OCI-LY7 (cell line): ENCODE data around the gene CCNB1. TPM values are rescaled to one million over a fixed set of nuclear protein-coding genes. Genes with fewer than 3 reads are reported as not detected.

Source experiments
- BruUV-seq: library from RNA; stranded (reverse); fragments of 400-500 nt; replicated peaks from 2 replicates; lab custom pipeline; 2021; lab: Mats Ljungman, UMichigan
- CTCF ChIA-PET: fragments of 300-600 bp; sonication (Branson Sonifier 250); formaldehyde crosslinking; loops from one replicate; lab custom pipeline; 2022; ENCODE audit warnings: antibody characterized with exemption; ENCODE audit not compliant: unreplicated experiment; lab: Charles Lee
- POLR2A ChIA-PET: fragments of 300-600 bp; sonication (Branson Sonifier 250); formaldehyde crosslinking; loops from one replicate; lab custom pipeline; 2022; ENCODE audit warnings: antibody characterized with exemption; lab: Charles Lee
- DNase-seq: peaks from one replicate; pipeline ENCODE4 v3.0.0-alpha.2; 2015; ENCODE audit warnings: low spot score
- H2AFZ ChIP-seq: fragments of 200-600 bp; sonication (generic), shearing (Covaris generic); 2 replicates; pipeline ENCODE4 v1.6.1; 2014; ENCODE audit warnings: mild to moderate bottlenecking, antibody characterized with exemption, low read length, moderate library complexity
- H3K27ac ChIP-seq: fragments of 200-600 bp; sonication (generic); 2 replicates; pipeline ENCODE4 v1.5.1; 2014; ENCODE audit warnings: mixed run types, low read depth, mild to moderate bottlenecking, moderate library complexity, low read length, inconsistent platforms; ENCODE audit not compliant: poor library complexity, severe bottlenecking
- H3K36me3 ChIP-seq: fragments of 200-600 bp; sonication (generic); 2 replicates; pipeline ENCODE4 v1.6.1; 2014; ENCODE audit warnings: mild to moderate bottlenecking, antibody characterized with exemption, low read length, moderate library complexity, mixed read lengths; ENCODE audit not compliant: insufficient read depth
- H3K4me1 ChIP-seq: fragments of 200-600 bp; sonication (generic); 2 replicates; pipeline ENCODE4 v1.5.1; 2014; ENCODE audit warnings: mild to moderate bottlenecking, low read length; ENCODE audit not compliant: insufficient read depth, poor library complexity, severe bottlenecking
- H3K4me2 ChIP-seq: fragments of 200-600 bp; sonication (generic); 2 replicates; pipeline ENCODE4 v1.6.1; 2014; ENCODE audit warnings: mild to moderate bottlenecking, low read length
- H3K4me3 ChIP-seq: fragments of 200-600 bp; sonication (generic); 2 replicates; pipeline ENCODE4 v1.5.1; 2014; ENCODE audit warnings: mild to moderate bottlenecking, low read depth, low read length; ENCODE audit not compliant: poor library complexity, severe bottlenecking
- H3K79me2 ChIP-seq: fragments of 200-600 bp; sonication (generic); 2 replicates; pipeline ENCODE4 v1.6.1; 2016; ENCODE audit warnings: low read depth, mild to moderate bottlenecking, low read length, moderate library complexity, mixed read lengths; ENCODE audit not compliant: insufficient read depth
- H3K9me2 ChIP-seq: fragments of 200-600 bp; sonication (generic); 2 replicates; pipeline ENCODE4 v1.6.1; 2016; ENCODE audit warnings: mild to moderate bottlenecking, low read length, mixed read lengths; ENCODE audit not compliant: insufficient read depth
- H3K9me3 ChIP-seq: fragments of 200-600 bp; sonication (generic); 2 replicates; pipeline ENCODE4 v1.6.1; 2014; ENCODE audit warnings: mild to moderate bottlenecking, mixed run types, low read length, mixed read lengths
- H4K20me1 ChIP-seq: fragments of 200-600 bp; sonication (generic); 2 replicates; pipeline ENCODE4 v1.6.1; 2014; ENCODE audit warnings: mild to moderate bottlenecking, antibody characterized with exemption, low read length, moderate library complexity, mixed read lengths; ENCODE audit not compliant: insufficient read depth
- EZH2phosphoT487 ChIP-seq: fragments of 200-600 bp; sonication (generic); IDR thresholded peaks from 2 replicates; pipeline ENCODE4 v1.6.1; 2018; ENCODE audit warnings: low read depth, borderline replicate concordance, mild to moderate bottlenecking, mixed run types, antibody characterized with exemption, low read length, moderate library complexity, mixed read lengths
- intact Hi-C: fragments of 100-400 bp; cut with micrococcal nuclease; formaldehyde crosslinking; loops from one replicate; pipeline ENCODE4 v1.10.0; 2022; ENCODE audit not compliant: unreplicated experiment
- total RNA-seq, 2 experiments: library from RNA; depleted of rRNA in 1 of 2; stranded (reverse); fragments of >200 nt in 1 of 2; shearing (Covaris generic) in 1 of 2; gene quantifications; 2 replicates each; pipeline ENCODE4 v1.2.3, GENCODE V29; 2014 to 2022
- TF ChIP-seq, protein P1 (sequence below): fragments of 200-600 bp; sonication (generic); conservative IDR thresholded peaks from 2 replicates; pipeline ENCODE4 v1.5.1; 2014; ENCODE audit warnings: mild to moderate bottlenecking, antibody characterized with exemption, low read length, moderate library complexity, mixed read lengths

Gene CCNB1
- total RNA-seq, 2 experiments from 2014 or later = 206 to 274 TPM

DNA sequence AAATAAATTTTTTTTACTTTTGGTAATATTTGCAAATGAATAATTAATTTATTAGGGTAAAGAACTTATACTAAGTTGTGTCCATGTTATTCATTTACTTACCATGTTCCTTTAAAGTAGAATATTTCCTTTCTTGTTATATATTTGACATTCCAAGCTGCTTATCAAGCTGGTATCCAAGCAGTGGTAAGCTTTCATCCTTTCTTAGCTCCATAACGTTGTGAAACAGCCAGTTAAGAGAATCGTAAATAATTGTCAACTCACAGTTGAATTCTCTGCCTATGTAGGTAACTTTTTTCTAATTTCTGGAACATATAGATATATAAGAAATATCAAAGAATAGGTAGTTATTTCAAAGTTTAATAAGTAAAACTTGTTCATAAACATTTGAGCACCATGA lies 36.7 kb upstream of the CCNB1 start:
- ChIA-PET POLR2A (no interaction called here), CTCF (interaction anchor here (0.6 kb wide), 1 partner anchor 11 kb away, joined by 3 read pairs; no protein-coding TSS in a partner anchor)
- no peak overlapping the region for H3K4me3 ChIP-seq
- TF ChIP-seq EZH2phosphoT487 = no peak
- TF ChIP-seq, protein P1, sequence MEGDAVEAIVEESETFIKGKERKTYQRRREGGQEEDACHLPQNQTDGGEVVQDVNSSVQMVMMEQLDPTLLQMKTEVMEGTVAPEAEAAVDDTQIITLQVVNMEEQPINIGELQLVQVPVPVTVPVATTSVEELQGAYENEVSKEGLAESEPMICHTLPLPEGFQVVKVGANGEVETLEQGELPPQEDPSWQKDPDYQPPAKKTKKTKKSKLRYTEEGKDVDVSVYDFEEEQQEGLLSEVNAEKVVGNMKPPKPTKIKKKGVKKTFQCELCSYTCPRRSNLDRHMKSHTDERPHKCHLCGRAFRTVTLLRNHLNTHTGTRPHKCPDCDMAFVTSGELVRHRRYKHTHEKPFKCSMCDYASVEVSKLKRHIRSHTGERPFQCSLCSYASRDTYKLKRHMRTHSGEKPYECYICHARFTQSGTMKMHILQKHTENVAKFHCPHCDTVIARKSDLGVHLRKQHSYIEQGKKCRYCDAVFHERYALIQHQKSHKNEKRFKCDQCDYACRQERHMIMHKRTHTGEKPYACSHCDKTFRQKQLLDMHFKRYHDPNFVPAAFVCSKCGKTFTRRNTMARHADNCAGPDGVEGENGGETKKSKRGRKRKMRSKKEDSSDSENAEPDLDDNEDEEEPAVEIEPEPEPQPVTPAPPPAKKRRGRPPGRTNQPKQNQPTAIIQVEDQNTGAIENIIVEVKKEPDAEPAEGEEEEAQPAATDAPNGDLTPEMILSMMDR = no peak
- H2AFZ ChIP-seq = no peak overlapping the region
- no TSS peak for BruUV-seq
- no peak overlapping the region for H3K4me2 ChIP-seq
- no peaks in the 10 kb centered on the region for H3K4me1 ChIP-seq
- no peaks in the 10 kb centered on the region for H4K20me1 ChIP-seq
- intact Hi-C loops = no loop called here
- no peak overlapping the region for H3K27ac ChIP-seq
- no peaks in the 10 kb centered on the region for H3K9me3 ChIP-seq
- H3K79me2 ChIP-seq = no peaks in the 10 kb centered on the region
- no peaks in the 10 kb centered on the region for H3K9me2 ChIP-seq
- H3K36me3 ChIP-seq = peaks cover 52% of the 10 kb centered on the region
- DNase-seq = no peak

- Histone ChIP-seq H3K27ac (no peak overlapping the region), H2AFZ (no peak overlapping the region), H3K4me3 (no peak overlapping the region), H3K4me1 (peaks cover 7% of the 10 kb centered on the region), H3K4me2 (no peak overlapping the region), H3K79me2 (no peaks in the 10 kb centered on the region), H3K9me2 (no peaks in the 10 kb centered on the region), H4K20me1 (no peaks in the 10 kb centered on the region), H3K9me3 (no peaks in the 10 kb centered on the region), H3K36me3 (peaks cover 43% of the 10 kb centered on the region)
- DNase-seq = no peak
- ChIA-PET CTCF (no interaction called here), POLR2A (interaction anchor here (0.7 kb wide), 1 partner anchor 31 kb away, joined by 4 read pairs; no protein-coding TSS in a partner anchor)
- TF ChIP-seq, protein P1 = no peak
- TF ChIP-seq EZH2phosphoT487 = no peak
- intact Hi-C loops = no loop called here
- no TSS peak for BruUV-seq
Observed at GRCh38 chr5:69131304-69131703, 35.6 kb upstream of the CCNB1 start.

GRCh38 chr5:69134126-69134525 lies 32.8 kb upstream of the CCNB1 start:
- intact Hi-C loops = no loop called here
- no peak overlapping the region for H3K4me2 ChIP-seq
- H4K20me1 ChIP-seq = no peaks in the 10 kb centered on the region
- H3K4me3 ChIP-seq = no peak overlapping the region
- H3K9me3 ChIP-seq = no peaks in the 10 kb centered on the region
- BruUV-seq = no TSS peak
- POLR2A ChIA-PET = interaction anchor here (0.6 to 0.9 kb wide), 2 partner anchors 56 to 156 kb away, joined by 3 to 4 read pairs; no protein-coding TSS in a partner anchor
- H3K27ac ChIP-seq = no peak overlapping the region
- H3K9me2 ChIP-seq = no peaks in the 10 kb centered on the region
- H2AFZ ChIP-seq = no peak overlapping the region
- no peaks in the 10 kb centered on the region for H3K79me2 ChIP-seq
- peaks cover 22% of the 10 kb centered on the region for H3K36me3 ChIP-seq
- DNase-seq = no peak
- H3K4me1 ChIP-seq = peaks cover 10% of the 10 kb centered on the region
- no peak for TF ChIP-seq EZH2phosphoT487
- CTCF ChIA-PET = interaction anchor here (0.6 kb wide), 1 partner anchor 1502 kb away, joined by 4 read pairs; no protein-coding TSS in a partner anchor
